ENCODE results near the gene CBX6.

CBX6 gene

DNA sequence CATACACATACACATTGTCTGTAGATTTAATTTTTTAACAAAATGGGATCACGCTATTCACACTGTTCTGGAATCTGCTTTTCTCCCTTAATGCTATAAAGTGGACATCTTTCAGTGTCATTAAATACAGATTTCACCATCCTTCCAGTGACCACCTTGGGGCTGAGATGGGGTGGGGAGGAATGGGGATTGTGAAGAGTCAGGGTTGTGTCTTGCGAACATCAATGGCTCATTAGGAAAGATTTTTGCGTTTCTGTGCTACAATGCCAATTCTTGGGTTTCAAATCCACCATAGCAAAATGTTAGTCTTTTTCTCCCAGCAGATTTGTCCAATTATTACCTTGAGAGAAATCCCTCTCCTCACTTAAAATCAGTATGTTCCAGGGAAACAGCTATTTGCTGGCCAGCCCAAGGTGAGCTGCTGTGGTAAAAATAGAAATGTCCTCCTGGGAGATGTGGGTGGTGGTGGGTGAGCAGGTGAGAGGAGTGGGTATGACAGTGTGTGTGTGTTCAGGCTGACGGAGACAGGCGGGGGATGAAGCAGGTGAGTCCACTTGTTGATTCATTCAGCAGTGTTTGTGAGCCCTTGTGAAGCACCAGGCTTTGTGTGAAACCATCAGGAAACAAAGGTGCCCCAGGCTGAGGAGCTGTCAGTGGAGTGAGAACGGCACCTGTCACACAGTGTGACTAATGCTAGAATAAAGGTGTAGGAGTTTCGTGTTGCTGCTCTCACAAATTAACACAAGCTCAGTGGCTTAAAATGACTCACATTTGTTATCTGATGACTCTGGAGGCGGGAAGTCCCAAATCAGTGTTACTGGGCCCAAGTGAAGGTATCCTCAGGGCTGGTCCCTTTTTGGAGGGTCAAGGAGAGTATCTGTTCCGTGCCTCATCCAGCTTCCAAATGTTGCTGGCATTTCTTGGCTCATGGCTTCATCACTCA, 1.7 kb upstream of the CBX6 start:
- no peak for DNase-seq

DNA sequence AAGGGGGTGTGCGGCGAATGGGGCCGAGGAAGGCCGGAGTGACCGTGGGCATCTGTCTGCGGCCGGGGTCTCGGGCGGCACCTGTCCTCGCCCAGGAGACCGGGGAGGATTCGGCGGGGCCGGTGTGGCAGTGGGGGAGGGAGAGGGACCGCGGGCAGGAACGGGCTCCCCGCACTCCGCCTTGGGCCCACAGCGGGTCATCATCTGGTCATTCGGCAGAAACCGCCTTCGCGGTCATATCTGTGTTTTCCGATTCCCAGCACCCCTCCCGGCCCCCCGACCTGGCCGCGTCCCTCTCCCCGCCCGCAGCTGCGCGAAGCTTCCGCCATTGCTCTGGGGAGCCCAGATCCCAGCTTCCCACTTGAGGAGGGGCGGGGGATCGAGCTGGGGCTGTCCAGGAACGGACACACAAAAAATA, 824 bp upstream of the CBX6 start:
- DNase-seq, result no peak

DNA sequence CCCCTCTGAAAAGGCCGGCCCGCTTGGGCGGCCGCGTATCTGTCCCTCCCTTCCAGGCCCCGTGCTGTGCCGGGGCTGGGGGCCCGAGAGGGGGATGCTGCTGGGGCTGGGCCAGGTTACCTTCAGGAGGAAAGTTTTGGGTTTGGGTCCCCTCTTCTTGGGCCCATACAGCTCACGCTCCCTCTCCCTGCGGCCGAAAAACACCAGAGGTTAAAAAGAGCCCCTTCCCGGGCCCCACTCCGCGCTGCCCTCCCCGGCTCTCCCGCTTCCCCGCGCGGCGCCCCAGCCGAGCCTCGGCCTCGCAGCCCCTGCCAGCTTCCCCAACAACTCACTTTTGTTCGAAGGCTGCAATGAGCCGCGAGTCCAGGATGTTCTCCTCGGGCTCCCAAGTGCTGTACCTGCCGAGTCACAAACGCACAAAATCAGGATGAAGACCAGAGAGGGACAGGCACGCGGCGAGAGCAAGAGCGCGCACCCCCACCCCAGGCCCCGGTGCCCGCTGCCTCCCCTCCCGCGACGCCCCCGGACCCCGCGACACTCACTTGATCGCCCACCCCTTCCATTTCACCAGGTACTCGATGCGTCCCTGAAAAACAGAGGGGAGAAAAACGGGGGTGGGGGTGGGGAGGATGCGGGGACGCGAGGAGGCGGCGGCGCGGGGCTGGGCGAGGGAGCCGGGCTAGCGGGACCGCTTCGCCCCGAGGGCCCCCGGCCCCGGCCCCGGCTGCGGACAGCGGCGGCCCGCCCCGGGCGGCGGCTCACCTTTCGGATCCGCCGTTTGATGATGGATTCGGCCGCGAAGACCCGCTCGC, 450 bp downstream of the CBX6 start:
- DNase-seq, result no peak

DNA sequence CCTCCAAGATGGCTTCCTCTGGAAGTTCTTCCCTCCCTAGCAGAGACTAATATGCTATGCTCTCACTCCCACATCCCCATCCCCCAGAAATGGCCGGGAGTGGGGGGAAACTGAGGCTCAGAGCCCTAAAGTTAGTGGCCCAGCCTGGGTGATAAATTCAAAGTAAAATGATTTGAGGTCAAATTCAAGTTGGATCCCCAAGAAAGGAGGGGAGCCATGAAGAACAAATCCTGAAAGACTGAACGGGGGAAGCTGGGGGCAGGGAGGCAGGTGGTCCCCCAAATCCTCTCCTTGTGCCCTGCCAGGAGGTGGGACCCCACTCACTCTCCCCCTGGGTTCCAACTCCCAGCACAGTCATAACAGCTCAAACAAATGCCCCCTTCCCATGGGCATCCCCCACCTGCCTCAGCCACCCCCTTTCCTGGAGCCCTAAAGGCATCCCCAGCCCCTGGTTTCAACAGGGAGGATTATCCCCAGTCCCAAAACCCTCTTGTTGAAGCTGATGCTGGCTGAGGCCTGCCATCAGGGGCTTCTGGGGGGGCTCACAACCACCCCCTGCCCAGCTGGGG, 1.1 kb downstream of the CBX6 start:
- no peak for DNase-seq

DNA sequence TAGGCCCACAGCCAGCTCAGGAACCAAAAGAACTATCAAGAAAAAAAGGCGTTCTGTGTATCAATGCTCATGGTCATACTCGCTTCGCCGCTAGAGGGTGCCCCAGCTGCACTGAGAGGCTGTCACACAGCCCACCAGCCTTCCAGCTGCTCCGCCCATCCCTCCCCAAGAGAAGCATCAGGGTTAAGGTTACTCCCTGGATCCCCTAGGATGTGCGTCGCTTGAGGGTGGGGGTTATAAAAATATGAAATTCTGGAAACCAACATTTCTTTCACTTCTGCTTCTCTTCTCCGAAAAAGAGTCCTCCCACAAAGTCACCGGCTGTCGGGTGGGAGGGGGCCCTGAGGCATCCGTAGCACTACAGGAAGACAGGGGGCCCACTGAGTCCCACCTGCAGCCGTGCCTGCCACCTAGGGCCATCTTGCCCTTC, 1.7 kb downstream of the CBX6 start:
- DNase-seq, result peak; percentile 49

DNA sequence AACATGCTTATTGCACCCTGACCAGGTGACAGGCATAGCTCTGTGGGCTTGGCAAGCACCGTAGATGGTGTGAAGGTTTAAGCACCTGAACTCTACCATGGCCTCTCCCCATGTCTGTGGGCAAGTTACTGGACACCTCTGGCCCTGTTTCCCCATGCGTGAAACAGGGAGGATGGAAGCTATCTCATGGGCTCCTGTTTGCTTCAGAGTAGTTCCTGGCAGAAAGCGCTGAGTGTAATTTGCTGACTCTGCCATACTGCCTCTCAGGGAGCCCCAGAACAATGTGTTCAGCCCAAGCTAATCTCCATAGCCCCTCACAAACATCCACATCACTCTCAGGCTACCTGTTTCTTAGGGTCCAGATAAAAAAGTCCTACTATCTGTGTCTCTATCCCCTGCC, 2.4 kb downstream of the CBX6 start:
- no peak for DNase-seq

DNA sequence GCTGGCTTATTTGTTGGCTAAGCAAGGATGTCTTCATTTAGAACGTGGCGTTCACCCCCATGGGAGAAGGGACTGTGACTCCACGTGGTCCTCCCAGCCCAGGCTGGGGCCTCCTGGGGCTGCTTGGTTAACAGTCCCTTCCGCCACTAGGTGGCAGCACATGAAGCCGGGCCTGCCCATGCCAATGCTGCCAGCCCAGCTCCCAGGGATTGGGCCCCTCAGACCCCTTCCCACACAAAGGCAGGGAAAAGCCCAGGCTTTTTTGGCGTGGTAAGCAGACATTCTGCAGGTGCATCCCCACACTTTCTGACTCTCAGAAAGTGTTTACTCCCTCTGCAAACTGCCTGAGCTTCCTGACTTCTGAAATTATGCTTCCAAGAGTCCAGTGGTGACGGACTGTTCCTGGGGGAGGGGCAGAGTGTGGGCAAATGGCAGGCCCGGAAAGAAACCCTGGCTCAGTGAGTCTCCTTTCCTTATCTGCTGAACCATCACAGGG, 3.1 kb downstream of the CBX6 start:
- peak; percentile 35 for DNase-seq

DNA sequence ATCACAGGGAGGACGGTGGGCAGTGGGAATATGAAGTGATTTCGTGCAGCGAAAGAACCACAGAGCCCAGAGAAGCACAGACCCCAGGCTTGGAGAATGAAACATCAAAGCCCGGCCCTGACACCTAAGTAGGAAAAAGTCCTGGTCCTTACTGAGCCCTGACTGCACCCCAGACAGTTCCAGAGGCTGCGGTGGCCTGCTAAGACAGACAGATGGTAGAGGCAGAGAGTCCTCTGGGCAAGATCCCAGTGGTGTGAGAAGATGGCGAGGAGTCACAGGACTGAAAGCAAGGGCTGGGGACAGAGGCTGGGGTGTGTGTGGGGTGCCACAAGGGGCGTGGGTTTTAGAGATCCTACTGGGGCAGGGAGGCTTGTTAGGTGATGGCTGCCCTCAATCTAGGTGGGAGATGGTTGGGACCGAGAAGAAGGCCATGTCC, 3.7 kb downstream of the CBX6 start:
- DNase-seq, result no peak

DNA sequence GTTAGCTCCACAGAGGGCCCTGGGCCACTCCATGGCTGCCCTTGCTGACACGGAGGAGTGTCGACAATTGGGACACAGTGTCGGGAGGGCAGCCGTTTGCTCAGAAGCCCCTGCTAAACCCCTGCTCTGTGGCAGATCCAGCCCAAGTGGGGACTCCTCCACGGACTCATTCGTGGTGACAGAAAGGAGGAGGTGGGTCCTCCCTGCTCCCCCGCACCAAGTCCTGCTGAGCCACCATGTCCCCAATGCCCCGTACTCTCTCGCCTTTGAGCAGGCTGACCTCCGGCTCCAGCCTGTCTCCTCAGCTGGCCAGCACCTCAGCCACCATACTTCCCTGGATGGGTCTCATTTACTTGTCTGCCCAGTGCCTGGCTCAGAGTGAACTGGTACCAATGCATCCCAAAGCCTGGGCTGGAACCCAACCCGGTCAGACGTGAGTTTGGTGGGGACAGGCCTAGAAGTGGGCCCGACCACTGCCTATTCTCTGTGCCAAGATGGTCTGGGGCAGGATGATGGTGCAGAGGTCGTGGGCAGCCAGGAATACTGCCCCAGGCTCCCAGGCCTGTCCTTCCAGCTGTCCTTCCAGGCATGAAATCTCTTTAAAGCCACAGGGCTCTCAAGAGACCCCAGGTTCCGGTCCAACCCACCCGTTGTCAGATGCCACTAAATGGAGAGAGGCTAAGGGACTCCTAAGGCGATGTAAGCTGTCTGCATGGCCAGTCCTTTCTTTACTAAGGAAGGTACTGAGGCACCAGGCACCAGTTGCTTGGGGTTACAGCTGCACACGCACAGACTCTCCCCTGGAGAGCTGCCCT, 4.3 kb downstream of the CBX6 start:
- no peak for DNase-seq

DNA sequence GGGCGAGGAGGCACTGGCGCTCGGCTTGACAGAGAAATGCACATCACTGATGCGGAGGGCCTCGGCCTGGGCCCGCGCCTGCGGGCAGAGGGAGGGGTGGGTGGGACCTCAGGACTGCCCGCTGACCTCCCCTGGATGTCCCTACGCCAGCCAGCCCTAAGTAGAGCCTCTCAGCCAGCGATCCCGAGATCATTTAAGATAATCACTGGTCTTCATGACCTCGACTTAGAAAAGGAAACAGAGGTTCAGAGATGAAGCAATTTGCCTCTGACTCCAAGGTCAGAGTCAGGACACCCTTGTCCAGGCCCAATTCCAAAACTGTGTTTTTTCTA, 4.9 kb downstream of the CBX6 start:
- no peak for DNase-seq

DNA sequence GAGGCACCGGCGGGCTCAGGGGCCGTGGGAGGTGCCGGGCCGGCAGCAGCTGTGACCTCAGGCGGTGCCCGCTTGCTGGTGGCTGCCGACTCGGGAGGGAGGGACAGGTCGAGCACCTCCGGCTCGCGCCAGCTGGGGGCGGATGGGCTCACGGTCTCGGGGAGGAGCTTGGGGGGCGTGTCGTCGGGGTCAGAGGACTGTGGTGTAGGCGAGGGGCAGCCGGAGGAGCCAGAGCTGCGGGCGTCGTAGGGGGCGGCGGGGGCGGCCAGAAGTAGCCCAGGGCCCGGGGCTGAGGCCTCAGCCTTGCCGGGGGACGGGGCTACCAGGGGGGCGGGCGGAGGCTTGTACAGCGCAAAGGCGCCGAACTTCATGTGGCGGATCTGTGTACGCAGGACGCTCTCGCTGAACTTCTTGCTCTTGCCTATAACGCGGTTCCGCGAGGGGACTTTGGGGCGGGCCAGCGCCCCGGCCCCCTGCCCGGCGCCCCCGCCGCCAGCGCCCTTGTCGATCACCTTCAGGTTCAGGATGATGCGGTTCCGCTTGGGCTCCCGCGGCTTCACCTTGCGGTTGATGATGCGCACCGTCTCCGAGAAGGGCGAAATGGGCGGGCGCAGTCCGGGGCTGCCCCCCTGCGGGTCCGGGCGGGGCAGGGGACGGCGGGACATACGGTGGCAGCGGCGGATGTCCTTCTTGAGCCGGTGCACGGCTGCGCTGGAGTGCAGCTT, 5.5 kb downstream of the CBX6 start:
- no peak for DNase-seq

DNA sequence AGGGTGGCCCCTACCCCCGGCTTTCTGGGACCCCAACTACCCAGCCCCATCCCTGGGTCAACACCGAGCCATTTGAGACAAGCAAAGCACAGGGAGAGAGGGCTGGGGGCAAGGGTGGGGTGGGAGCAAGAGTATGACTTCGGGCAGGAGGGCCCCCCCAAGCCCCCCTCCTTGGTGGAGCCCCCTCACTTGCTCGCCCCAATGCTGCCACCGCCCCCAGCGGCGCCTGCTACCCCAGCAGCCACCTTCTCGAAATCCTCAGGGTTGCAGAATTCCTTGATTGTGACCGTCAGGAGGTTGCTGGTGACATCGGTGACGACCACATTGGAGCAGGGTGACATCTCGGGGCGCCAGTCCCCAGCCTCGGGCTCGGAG, 6.0 kb downstream of the CBX6 start:
- DNase-seq, result no peak

DNA sequence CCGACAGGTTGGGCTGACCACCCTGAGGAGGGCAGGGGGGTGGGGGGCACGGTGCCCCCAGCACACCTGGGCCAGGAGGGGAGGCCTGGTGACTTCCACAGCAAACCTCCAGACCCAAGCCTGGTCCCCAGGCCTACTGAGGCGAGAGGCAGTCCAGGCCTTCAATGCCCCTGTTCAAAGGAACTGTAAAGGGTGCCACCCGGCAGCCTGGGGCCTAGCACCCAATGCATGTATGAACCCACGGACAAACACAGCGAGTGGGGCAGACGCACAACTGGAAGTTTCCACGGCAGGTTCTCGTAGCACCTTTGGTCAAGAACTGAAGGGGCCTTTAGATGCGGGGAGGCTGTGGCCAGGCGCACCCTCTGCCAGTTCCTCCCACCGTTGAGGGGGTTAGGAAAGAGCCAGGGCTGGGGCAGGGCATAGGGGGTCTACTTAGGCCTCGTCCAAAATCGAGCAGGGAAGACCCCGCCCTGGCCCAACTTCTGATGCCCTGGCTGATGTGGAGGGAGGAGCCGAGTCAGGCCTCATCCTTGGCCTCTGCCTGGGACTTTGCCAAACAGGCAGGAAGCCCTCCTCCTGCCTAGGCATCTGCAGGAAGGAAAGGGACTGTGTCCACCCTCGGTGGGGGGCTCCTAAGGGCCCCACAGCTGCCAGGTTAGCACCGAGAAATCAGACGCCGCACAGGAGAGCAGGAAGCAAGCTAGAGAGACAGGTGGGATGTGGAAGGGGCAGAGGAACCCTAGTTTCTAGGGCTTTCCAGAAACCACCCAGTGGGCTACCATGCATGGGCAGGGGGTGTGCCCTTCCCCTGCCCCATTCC, 6.6 kb downstream of the CBX6 start:
- no peak for DNase-seq

DNA sequence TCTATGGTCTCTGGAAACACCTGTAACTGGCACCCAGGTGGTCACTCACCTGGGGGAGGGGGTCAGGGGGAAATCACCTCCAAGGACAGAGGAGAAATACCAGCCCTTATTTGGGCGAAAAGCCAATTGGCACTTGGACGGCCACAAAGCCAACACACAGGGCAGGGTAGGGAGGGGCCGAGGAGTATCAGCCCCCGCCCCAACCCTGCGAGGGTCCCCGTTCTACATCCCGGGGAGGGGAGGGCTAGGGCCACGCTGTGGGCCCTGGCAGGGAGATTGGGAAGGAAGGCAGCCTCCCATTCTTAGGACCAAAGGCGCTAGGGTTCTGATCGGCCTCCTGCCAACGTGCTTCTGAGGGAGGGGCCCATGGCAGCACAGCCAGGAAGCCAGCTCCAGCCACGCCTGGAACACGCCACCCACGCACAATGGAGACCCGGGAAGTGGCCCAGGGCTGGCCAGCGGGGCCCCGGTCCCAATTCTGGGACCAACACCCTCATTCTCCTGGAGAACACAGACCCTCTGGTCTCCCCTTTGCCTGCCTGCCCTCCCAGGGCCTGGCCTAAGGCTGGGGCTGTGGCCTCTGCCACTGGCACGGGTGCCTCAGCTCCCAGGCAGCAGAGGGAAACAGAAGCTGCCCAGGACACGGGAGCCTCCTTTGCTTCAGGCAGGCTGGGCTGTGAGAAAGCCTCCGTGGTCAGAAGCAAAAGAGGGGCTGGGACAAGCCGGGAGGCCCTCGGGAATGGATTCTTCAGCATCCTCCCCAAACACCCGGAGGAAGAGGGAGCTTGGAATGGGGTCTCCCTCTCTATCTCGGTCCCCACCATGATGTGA, 7.4 kb downstream of the CBX6 start:
- DNase-seq, result no peak

DNA sequence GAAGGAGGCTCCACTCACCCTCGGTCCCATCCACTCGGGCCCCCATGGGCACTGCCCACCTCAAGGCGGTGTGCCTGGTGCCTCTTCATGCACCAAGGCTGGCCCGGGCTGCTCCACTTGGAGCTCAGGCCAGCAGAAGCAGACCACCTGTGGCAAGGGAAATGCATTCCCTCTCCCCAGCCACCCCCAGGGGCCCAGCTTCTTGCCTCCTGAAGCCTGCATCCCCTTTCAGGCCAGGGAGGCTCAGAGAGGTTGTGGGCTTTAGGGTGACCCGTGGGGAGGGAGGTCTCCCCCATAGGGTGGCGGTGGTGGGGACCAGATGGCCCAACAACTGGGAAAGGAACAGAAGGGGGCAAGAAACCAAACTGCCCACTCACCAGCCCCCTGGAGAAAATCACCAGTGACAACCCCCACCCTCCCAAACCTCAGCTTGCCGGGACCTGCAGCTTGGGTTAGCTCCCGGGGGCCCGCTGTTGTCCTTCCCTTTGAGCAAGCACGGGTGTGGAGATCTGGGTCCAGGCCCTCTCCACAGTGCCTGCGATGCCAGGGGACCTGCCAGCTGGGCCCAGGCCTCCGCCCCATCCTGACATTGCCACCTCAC, 8.4 kb downstream of the CBX6 start:
- no peak for DNase-seq

DNA sequence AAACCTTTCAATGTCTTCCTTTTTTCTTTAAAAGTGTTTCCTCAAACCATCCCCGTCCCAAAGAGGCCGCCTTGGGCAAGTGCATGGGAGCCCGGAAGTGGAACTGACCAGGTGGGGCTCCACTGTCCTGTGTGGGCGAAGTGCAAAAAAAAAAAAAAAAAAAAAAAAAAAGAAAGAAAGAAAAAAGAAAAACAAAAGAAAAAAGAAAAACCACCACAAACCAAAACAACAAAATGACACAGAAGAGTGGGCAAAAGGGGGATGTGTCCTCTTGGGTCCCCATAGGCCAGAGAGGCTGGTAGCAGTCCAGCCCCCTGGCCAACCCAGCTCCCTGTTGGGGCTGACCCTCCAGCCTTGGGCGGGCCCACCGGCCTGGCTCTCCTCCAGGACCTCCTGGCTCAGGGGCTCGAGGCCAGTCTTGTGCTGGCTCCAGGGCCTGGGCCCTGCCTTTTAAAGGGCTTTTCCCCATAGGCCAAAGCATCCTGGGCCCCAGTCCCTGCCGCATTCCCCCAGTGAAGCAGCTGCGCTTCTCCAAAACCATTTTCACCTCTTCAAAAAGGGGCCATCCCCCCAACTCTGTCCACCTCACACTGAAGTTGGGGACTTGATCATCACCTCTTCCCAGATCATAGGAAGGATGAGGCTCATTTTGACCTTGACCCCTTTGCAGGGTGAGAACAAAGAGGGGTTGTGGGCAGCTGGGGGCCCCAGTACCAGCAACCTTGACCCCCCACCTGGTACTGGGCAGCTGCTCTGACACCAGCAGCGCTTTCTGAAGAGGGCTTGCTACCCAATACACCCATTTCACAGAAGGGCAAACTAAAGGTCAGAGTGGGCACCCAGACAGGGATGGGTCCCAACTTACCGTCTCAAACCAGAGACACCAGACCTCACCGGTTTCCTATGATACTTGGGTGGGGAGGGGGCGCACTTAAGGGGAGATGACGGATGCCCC, 9.4 kb downstream of the CBX6 start:
- no peak for DNase-seq

DNA sequence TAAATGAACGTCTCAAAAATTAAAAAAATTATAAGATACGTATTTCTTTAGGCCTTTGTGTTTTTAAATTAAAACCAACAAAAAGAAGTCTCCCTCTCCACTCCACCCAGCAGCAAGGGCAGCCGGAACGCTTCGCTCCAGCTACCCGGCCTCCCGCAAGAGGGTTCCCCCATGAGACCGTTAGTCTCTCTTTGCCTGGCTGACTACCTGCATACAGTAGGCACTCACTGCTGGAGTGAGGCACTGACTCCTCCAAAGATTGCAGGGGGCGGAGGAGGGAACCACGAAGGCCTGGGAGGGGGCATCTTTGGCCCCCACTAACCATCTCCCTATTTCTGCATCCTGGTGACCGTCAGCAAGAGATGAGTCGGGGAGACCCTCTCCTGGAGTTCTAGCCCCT, 10.1 kb downstream of the CBX6 start:
- DNase-seq, result no peak

DNA sequence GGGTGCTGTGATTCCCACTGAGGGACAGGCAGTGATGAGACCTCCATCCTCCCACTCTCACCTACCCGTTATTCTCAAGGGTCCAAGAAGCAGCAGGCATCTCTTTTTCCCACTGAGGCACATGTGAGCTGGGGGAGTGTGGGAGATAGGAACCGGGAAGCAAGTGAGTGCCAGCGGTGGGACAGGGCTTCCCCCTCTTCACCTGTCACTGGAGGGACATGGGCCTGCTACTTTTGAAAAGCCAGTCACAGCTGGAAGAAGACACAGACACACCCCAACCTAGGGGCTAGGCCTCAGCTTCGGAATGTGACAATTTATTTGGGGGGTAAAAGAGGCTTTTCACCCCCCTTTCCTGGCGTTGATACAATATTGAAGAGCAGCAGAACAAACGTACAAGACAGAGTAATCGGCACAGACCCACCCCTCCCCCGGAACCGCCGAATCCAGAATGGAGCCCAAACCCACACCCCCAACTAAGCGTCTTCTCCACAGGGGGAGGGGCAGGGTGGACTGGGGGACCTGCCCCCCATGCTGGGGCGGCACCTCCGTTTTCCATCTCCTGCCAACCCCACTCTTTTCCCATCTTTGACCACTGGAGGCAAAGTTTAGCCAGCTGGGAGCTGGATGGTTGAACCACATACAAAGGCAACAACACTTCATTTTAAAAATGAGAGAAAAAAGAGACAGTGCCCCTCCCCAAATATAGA, 10.7 kb downstream of the CBX6 start:
- DNase-seq, result no peak

All from NCI-H446 treated with DMSO at 0.1 percent for 48 hours (cell line).